Ishikawa (cell line): ENCODE data around the gene SLC6A1.

ENCODE experiments used
- CEBPB ChIP-seq: IDR thresholded peaks from 2 replicates; pipeline ENCODE4 v1.6.1; 2012
- CREB1 ChIP-seq: IDR thresholded peaks from 2 replicates; pipeline ENCODE4 v1.6.1; 2012; ENCODE audit warnings: low read depth
- EGR1 ChIP-seq: IDR thresholded peaks from 2 replicates; pipeline ENCODE4 v1.6.1; 2012
- EP300 ChIP-seq: IDR thresholded peaks from 2 replicates; pipeline ENCODE4 v1.6.1; 2012; ENCODE audit warnings: borderline replicate concordance
- FOXM1 ChIP-seq: IDR thresholded peaks from 2 replicates; pipeline ENCODE4 v1.6.1; 2012; ENCODE audit warnings: low read depth, borderline replicate concordance
- NFIC ChIP-seq: IDR thresholded peaks from 2 replicates; pipeline ENCODE4 v1.6.1; 2012
- RAD21 ChIP-seq: IDR thresholded peaks from 2 replicates; pipeline ENCODE4 v1.6.1; 2012; ENCODE audit warnings: low read depth
- REST ChIP-seq: IDR thresholded peaks from 2 replicates; pipeline ENCODE4 v1.6.1; 2012; ENCODE audit warnings: low read depth, mild to moderate bottlenecking
- TAF1 ChIP-seq: IDR thresholded peaks from 2 replicates; pipeline ENCODE4 v1.6.1; 2012; ENCODE audit warnings: low read depth, mild to moderate bottlenecking
- TCF12 ChIP-seq: IDR thresholded peaks from 2 replicates; pipeline ENCODE4 v1.6.1; 2012; ENCODE audit warnings: low read depth
- TEAD4 ChIP-seq: IDR thresholded peaks from 2 replicates; pipeline ENCODE4 v1.6.1; 2012
- YY1 ChIP-seq: IDR thresholded peaks from 2 replicates; pipeline ENCODE4 v1.6.1; 2012; ENCODE audit warnings: low read depth
- ZBTB7A ChIP-seq: IDR thresholded peaks from 2 replicates; pipeline ENCODE4 v1.6.1; 2012; ENCODE audit warnings: low read depth
- TF ChIP-seq, protein P1 (sequence below): IDR thresholded peaks from 2 replicates; pipeline ENCODE4 v1.6.1; 2012
- TF ChIP-seq, protein P2 (sequence below): IDR thresholded peaks from 2 replicates; pipeline ENCODE4 v1.6.1; 2012

Gene SLC6A1

DNA sequence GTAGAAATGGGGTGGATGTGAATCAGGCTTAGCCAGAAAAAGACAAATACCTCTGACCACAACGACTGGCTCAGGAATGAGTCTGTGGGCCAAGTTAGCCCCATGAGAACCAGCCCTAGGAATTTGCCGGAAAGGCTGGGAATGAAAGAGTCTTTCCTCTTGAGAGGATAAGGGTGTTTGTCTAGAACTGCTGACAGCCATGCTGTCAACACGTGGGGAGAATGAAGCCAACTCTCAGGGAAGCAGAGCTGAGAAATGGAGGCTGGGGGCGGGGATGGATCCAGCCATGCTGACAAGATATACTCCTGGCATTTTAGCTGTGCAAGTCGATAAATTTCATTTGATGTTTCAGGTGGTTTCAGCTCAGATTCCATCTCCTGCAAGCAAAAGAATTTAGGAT, 10.6 kb upstream of the SLC6A1 start:
- TF ChIP-seq TAF1 = no peak
- TF ChIP-seq, protein P1, sequence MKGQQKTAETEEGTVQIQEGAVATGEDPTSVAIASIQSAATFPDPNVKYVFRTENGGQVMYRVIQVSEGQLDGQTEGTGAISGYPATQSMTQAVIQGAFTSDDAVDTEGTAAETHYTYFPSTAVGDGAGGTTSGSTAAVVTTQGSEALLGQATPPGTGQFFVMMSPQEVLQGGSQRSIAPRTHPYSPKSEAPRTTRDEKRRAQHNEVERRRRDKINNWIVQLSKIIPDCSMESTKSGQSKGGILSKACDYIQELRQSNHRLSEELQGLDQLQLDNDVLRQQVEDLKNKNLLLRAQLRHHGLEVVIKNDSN = no peak
- TF ChIP-seq RAD21 = no peak
- no peak for TF ChIP-seq CREB1
- no peak for TF ChIP-seq NFIC
- TF ChIP-seq TEAD4 = no peak
- TF ChIP-seq CEBPB = no peak
- no peak for TF ChIP-seq YY1
- TF ChIP-seq EP300 = no peak
- TF ChIP-seq ZBTB7A = no peak
- no peak for TF ChIP-seq FOXM1
- TF ChIP-seq, protein P2, sequence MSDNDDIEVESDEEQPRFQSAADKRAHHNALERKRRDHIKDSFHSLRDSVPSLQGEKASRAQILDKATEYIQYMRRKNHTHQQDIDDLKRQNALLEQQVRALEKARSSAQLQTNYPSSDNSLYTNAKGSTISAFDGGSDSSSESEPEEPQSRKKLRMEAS = no peak
- TF ChIP-seq EGR1 = no peak

- TF ChIP-seq TAF1 (no peak), RAD21 (no peak), ZBTB7A (no peak), YY1 (no peak), CREB1 (no peak)
Measured at GRCh38 chr3:10982782-10983181, 9.8 kb upstream of the SLC6A1 start.

DNA sequence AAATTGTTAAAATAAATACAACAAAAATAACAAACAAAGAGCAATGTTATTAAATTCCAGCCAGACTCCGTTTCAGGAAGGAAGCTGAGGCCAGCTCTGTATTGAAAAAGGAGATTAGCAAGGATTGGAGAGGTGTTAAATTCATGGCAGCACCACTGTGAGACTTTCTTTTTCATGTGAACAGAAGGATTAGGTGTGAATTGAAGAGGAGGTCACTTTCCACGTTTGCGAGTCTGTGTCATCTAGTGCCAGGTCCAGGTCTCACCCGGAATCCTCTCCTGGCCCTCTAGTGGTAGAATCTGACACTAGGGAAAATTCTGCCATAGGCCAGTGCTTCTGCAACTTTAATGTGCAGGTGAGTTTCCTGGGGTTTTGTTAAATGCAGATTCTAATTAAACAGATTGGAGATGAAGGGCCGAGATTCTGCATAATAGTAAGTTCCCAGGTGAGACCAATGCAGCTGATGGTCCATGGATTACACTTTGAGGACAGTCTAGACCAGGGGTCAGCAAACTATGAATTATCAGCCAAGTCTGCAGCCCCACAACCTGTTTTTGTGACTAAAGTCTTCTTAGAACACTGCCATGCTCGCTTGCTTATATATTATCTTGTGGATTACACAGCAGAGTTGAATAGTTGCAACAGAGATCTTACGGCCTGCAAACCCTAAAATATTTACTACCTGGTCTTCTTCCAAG, 9.2 kb upstream of the SLC6A1 start:
- no peak for TF ChIP-seq CEBPB
- TF ChIP-seq RAD21 = peak; percentile 38
- TF ChIP-seq EP300 = no peak

- TF ChIP-seq NFIC (no peak), ZBTB7A (no peak), TAF1 (no peak), EGR1 (no peak), EP300 (no peak), TEAD4 (no peak), TCF12 (no peak), YY1 (no peak), FOXM1 (no peak), CEBPB (no peak), RAD21 (no peak), REST (no peak), CREB1 (no peak)
- TF ChIP-seq, protein P1 = no peak
- TF ChIP-seq, protein P2 = no peak
Measured at GRCh38 chr3:10984371-10984896, 8.1 kb upstream of the SLC6A1 start.

GRCh38 chr3:10985181-10985580, 7.4 kb upstream of the SLC6A1 start:
- TF ChIP-seq YY1 (no peak), NFIC (no peak), EP300 (no peak), TAF1 (no peak), CEBPB (no peak), CREB1 (no peak), EGR1 (no peak), RAD21 (no peak), REST (no peak), FOXM1 (no peak)
- TF ChIP-seq, protein P1 = no peak
- TF ChIP-seq, protein P2 = no peak

DNA sequence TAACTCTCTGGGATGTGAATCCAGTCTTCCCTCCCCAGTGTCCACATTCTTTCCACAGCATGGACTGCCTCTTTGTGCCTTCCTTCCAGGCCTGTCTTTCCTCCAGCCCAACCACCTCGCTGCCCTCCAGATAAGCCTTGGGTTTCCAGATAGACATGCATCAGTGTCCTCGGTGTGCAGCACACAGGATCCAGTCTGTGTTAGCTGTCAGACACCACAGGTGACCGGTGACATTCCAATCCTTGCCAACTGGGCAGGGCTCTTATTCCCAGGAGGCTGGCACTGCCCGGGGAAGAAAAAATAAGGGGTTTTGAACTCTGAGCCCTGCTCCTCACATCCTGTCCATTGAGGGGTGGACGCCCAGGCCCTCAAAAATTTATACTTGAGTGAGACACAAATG, 6.0 kb upstream of the SLC6A1 start:
- TF ChIP-seq TEAD4 (no peak), ZBTB7A (no peak), NFIC (no peak), REST (no peak), FOXM1 (no peak), EGR1 (no peak), YY1 (no peak)
